Neuronal stem cell (in vitro differentiated cells): ENCODE data around the gene SLC41A3.
A peak's percentile ranks its signal among the peaks of the same experiment; 100 is the strongest.
"Not testable (repeated sequence)": the region's sequence is repeated elsewhere in the genome, so short reads cannot be mapped to it uniquely, and the experiment has no call there.

Source experiments
- DNase-seq: peaks from one replicate; pipeline ENCODE4 v3.0.0-alpha.2; 2013; ENCODE audit warnings: low spot score
- H2AFZ ChIP-seq: one replicate; pipeline ENCODE4 v1.6.1; 2013; ENCODE audit warnings: mild to moderate bottlenecking, low read length, inconsistent platforms
- H2AK5ac ChIP-seq: 2 replicates; pipeline ENCODE4 v1.6.1; 2013; ENCODE audit warnings: low read depth, mild to moderate bottlenecking, inconsistent platforms, low read length, moderate library complexity, mixed read lengths
- H2BK120ac ChIP-seq: 2 replicates; pipeline ENCODE4 v1.6.1; 2013; ENCODE audit warnings: low read depth, mild to moderate bottlenecking, inconsistent platforms, low read length, moderate library complexity, mixed read lengths
- H2BK12ac ChIP-seq: one replicate; pipeline ENCODE4 v1.6.1; 2013; ENCODE audit warnings: low read length, inconsistent platforms
- H2BK15ac ChIP-seq: 2 replicates; pipeline ENCODE4 v1.6.1; 2013; ENCODE audit warnings: mild to moderate bottlenecking, low read length, inconsistent platforms, mixed read lengths
- H2BK5ac ChIP-seq: one replicate; pipeline ENCODE4 v1.6.1; 2013; ENCODE audit warnings: inconsistent platforms, mild to moderate bottlenecking, low read length, moderate library complexity
- H3K14ac ChIP-seq: one replicate; pipeline ENCODE4 v1.6.1; 2013; ENCODE audit warnings: low read length, inconsistent platforms
- H3K18ac ChIP-seq: 2 replicates; pipeline ENCODE4 v1.6.1; 2013; ENCODE audit warnings: low read length, inconsistent platforms
- H3K23ac ChIP-seq: 2 replicates; pipeline ENCODE4 v1.6.1; 2013; ENCODE audit warnings: low read depth, mild to moderate bottlenecking, mixed read lengths, low read length, inconsistent platforms; ENCODE audit not compliant: poor library complexity
- H3K27ac ChIP-seq: replicated peaks from 3 replicates; pipeline ENCODE4 v1.5.1; 2013; ENCODE audit warnings: low read length, inconsistent platforms
- H3K27me3 ChIP-seq, 3 experiments: 2 replicates each; pipeline ENCODE4 v1.6.1; 2013; ENCODE audit warnings: low read length in 3 of 3, mild to moderate bottlenecking in 2 of 3, inconsistent platforms in 1 of 3, low read depth in 1 of 3, mixed read lengths in 1 of 3, moderate library complexity in 1 of 3; ENCODE audit not compliant: control insufficient read depth in 3 of 3, insufficient read depth in 3 of 3
- H3K36me3 ChIP-seq, 2 donors: replicated peaks in 1 of 2; 2 replicates each; pipeline ENCODE4 v1.6.1; 2013; ENCODE audit warnings: low read length in 2 of 2; ENCODE audit not compliant: control insufficient read depth in 2 of 2, insufficient read depth in 2 of 2
- H3K4ac ChIP-seq: 2 replicates; pipeline ENCODE4 v1.6.1; 2013; ENCODE audit warnings: inconsistent platforms, mild to moderate bottlenecking, low read length, moderate library complexity
- H3K4me1 ChIP-seq, 2 donors: 1 replicate in 1 of 2; 2 replicates in 1 of 2; pipeline ENCODE4 v1.6.1; 2013; ENCODE audit warnings: low read length in 2 of 2, low read depth in 1 of 2; ENCODE audit not compliant: control insufficient read depth in 2 of 2, insufficient read depth in 1 of 2
- H3K4me2 ChIP-seq: one replicate; pipeline ENCODE4 v1.6.1; 2013; ENCODE audit warnings: mild to moderate bottlenecking, low read length, inconsistent platforms; ENCODE audit not compliant: insufficient read depth, poor library complexity, severe bottlenecking
- H3K4me3 ChIP-seq, 2 donors: 2 replicates each; pipeline ENCODE4 v1.5.1; 2013; ENCODE audit warnings: low read length in 2 of 2, mild to moderate bottlenecking in 2 of 2, inconsistent platforms in 1 of 2, moderate library complexity in 1 of 2
- H3K79me1 ChIP-seq: one replicate; pipeline ENCODE4 v1.6.1; 2013; ENCODE audit warnings: low read depth, mild to moderate bottlenecking, inconsistent platforms, low read length, moderate library complexity
- H3K9ac ChIP-seq: one replicate; pipeline ENCODE4 v1.6.1; 2013; ENCODE audit warnings: mild to moderate bottlenecking, low read depth, low read length, inconsistent platforms; ENCODE audit not compliant: poor library complexity
- H3K9me3 ChIP-seq, 2 donors: replicated peaks in 1 of 2; 2 replicates each; pipeline versions ENCODE3 to v1.6.1; 2013; ENCODE audit warnings: low read length in 2 of 2, mild to moderate bottlenecking in 2 of 2, inconsistent platforms in 1 of 2, low read depth in 1 of 2, mixed read lengths in 1 of 2, moderate library complexity in 1 of 2; ENCODE audit not compliant: control insufficient read depth in 2 of 2, insufficient read depth in 1 of 2
- H4K8ac ChIP-seq: one replicate; pipeline ENCODE4 v1.6.1; 2013; ENCODE audit warnings: low read depth, mild to moderate bottlenecking, inconsistent platforms, low read length, moderate library complexity
- H4K91ac ChIP-seq: one replicate; pipeline ENCODE4 v1.6.1; 2013; ENCODE audit warnings: low read length, low read depth, mild to moderate bottlenecking, inconsistent platforms; ENCODE audit not compliant: poor library complexity
- WGBS, 2 donors: extraction: QIAGEN DNeasy Blood & Tissue Kit; methylation state at CpG; one replicate each; pipeline ENCODE4 v1.1.7; 2013; ENCODE audit warnings: missing lambda C conversion rate in 2 of 2, mixed read lengths in 1 of 2; ENCODE audit not compliant: insufficient read length in 2 of 2, insufficient replicate concordance in 1 of 2; ENCODE audit errors: extremely low coverage in 2 of 2; 5-methylcytosine and 5-hydroxymethylcytosine counted together

The SLC41A3 gene

DNA sequence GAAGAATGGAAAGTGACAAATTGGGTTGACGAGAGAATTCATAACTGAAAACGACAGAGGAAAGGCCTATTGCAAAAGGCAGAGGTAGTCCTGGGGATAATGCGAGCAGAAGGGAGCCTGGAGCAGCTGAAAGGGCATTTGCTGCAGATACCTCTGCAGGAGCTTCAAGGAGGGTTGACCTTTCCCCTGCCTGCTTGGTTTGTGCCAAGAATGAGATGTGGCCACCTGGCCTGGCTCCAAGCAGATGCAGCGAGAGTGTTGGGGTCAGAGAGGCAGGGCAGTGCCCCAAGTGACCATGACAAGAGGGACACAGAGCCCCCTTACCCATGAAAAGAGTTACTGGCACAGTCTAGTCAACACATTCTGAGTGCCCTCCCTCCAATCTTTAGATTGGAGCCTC, 43.5 kb downstream of the SLC41A3 start:
- no peak overlapping the region for H3K9ac ChIP-seq
- peaks cover 2 to 13% of the 10 kb centered on the region in 2 donors for H3K9me3 ChIP-seq
- no CpG with 5 or more reads among the region's 4 CpGs for WGBS, 2 donors
- no peaks in the 10 kb centered on the region for H3K27me3 ChIP-seq
- H3K4me2 ChIP-seq: no peak overlapping the region
- no peaks in the 10 kb centered on the region for H3K79me1 ChIP-seq
- DNase-seq: no peak
- H3K36me3 ChIP-seq: no peaks in the 10 kb centered on the region
- H2BK120ac ChIP-seq: no peak overlapping the region
- H2BK15ac ChIP-seq: no peak overlapping the region
- no peaks in the 10 kb centered on the region for H3K4me1 ChIP-seq
- no peak overlapping the region for H3K4me3 ChIP-seq
- no peak overlapping the region for H4K91ac ChIP-seq
- H2BK12ac ChIP-seq: no peak overlapping the region
- no peak overlapping the region for H2AK5ac ChIP-seq
- H3K23ac ChIP-seq: no peak overlapping the region
- no peak overlapping the region for H3K18ac ChIP-seq
- no peak overlapping the region for H2BK5ac ChIP-seq
- H4K8ac ChIP-seq: no peak overlapping the region
- no peak overlapping the region for H2AFZ ChIP-seq
- no peak overlapping the region for H3K27ac ChIP-seq
- no peak overlapping the region for H3K14ac ChIP-seq
- no peak overlapping the region for H3K4ac ChIP-seq

DNA sequence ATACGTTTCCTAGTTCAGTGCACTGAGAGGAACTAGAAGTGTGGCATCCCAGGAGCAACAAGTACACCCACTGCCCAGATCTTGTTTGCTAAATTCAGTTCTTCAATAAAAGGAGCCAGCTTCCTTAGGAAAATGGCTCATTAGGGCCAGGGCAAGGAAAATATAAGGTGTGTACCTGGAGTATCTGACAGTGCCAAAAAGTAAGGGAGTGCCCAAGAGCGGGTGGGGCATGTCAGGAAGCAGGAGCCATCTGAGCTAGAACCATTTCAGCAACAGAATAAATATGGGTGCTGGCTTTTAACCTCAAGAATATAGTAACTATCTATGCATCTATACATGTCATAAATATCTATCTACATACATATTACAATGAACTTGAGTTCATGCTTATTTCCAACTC, 44.1 kb downstream of the SLC41A3 start:
- no peak overlapping the region for H3K9ac ChIP-seq
- no peak overlapping the region for H3K4me2 ChIP-seq
- no peak overlapping the region for H4K8ac ChIP-seq
- no peak overlapping the region for H4K91ac ChIP-seq
- peaks cover 2 to 13% of the 10 kb centered on the region in 2 donors for H3K9me3 ChIP-seq
- no peak overlapping the region for H2AFZ ChIP-seq
- no peak for DNase-seq
- no peak overlapping the region for H3K4me3 ChIP-seq
- no CpG with 5 or more reads among the region's 2 CpGs for WGBS, 2 donors
- no peak overlapping the region for H3K14ac ChIP-seq
- H3K4me1 ChIP-seq: no peaks in the 10 kb centered on the region
- no peaks in the 10 kb centered on the region for H3K27me3 ChIP-seq
- H2AK5ac ChIP-seq: no peak overlapping the region
- H2BK15ac ChIP-seq: no peak overlapping the region
- H3K23ac ChIP-seq: no peak overlapping the region
- no peak overlapping the region for H3K27ac ChIP-seq
- H3K4ac ChIP-seq: no peak overlapping the region
- H2BK120ac ChIP-seq: no peak overlapping the region
- no peaks in the 10 kb centered on the region for H3K36me3 ChIP-seq
- no peak overlapping the region for H2BK5ac ChIP-seq
- no peaks in the 10 kb centered on the region for H3K79me1 ChIP-seq
- no peak overlapping the region for H2BK12ac ChIP-seq
- H3K18ac ChIP-seq: no peak overlapping the region

DNA sequence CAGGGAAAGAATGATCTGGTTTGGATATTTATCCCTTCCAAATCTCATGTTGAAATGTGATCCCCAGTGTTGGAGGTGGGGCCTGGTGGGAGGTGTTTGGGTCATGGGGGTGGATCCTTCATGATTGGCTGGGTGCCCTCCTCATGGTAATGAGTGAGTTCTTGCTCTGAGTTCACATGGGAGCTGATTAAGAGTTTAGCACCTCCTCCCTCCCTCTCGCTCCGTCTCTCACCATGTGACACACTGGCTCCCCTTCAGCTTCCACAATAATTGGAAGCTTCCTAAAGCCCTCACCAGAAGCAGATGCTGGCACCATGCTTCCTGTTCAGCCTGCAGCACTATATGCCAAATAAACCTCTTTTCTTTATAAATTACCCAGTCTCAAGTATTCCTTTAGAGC, 45.1 kb downstream of the SLC41A3 start:
- not testable (repeated sequence) for H2BK12ac ChIP-seq, H3K79me1 ChIP-seq, H3K4me3 ChIP-seq, H3K27me3 ChIP-seq, H3K4me1 ChIP-seq, H2BK15ac ChIP-seq, H3K27ac ChIP-seq, H3K18ac ChIP-seq, H4K91ac ChIP-seq, H3K36me3 ChIP-seq, H3K14ac ChIP-seq, H3K4me2 ChIP-seq, H2AFZ ChIP-seq, H2BK120ac ChIP-seq, H4K8ac ChIP-seq, H3K23ac ChIP-seq, DNase-seq, H3K4ac ChIP-seq, H2BK5ac ChIP-seq, H3K9ac ChIP-seq, H2AK5ac ChIP-seq
- peaks cover 3 to 13% of the 10 kb centered on the region in 2 donors for H3K9me3 ChIP-seq
- WGBS, 2 donors: no CpG with 5 or more reads among the region's 2 CpGs

- Histone ChIP-seq H3K9ac (no peak overlapping the region), H3K18ac (peak overlapping the region; percentile 11), H3K4me1 (peaks cover 0 to 2% of the 10 kb centered on the region in 2 donors), H2BK120ac (no peak overlapping the region), H3K4me3 (no peak overlapping the region), H2BK12ac (no peak overlapping the region), H3K27ac (no peak overlapping the region), H3K36me3 (peaks cover 0 to 16% of the 10 kb centered on the region in 2 donors), H3K4ac (no peak overlapping the region), H2BK15ac (no peak overlapping the region), H3K79me1 (no peaks in the 10 kb centered on the region), H2BK5ac (no peak overlapping the region), H3K14ac (no peak overlapping the region), H3K9me3 (peaks cover 0 to 4% of the 10 kb centered on the region in 2 donors), H3K23ac (no peak overlapping the region), H3K4me2 (no peak overlapping the region), H4K8ac (no peak overlapping the region), H2AK5ac (no peak overlapping the region), H4K91ac (no peak overlapping the region), H2AFZ (no peak overlapping the region), H3K27me3 (no peaks in the 10 kb centered on the region)
- DNase-seq: no peak
- no CpG with 5 or more reads among the region's 10 CpGs for WGBS, 2 donors
These were observed 47.8 kb downstream of the SLC41A3 start for GRCh38 chr3:126036056-126036549.
